Measurements from ENCODE around the gene CRYGN. TPM values are rescaled to one million over a fixed set of nuclear protein-coding genes. Genes with fewer than 3 reads are reported as not detected.
A peak's percentile ranks its signal among the peaks of the same experiment; 100 is the strongest.

The CRYGN gene
- total and polyA plus RNA-seq, 8 donors = not detected

GRCh38 chr7:151469281-151469680 lies 29.3 kb upstream of the CRYGN start:
- Histone ChIP-seq H3K4me1 (peaks cover 0 to 37% (median 4%) of the 10 kb centered on the region in 4 donors), H3K9me3 (no peaks in the 10 kb centered on the region), H3K27ac (no peak overlapping the region), H3K4me3 (no peak overlapping the region), H3K36me3 (peaks cover 33 to 86% (median 83%) of the 10 kb centered on the region in 4 donors), H3K27me3 (no peaks in the 10 kb centered on the region)
- WGBS, 5 donors = 53 to 59% (median 56%) methylated on average over 5 of the region's 5 CpGs
- intact Hi-C loops (cut with DNase I; ENCODE audit: low total_unique reads) = no loop called here
- no peak for TF ChIP-seq EP300 (IDR thresholded peaks at IDR 0.05)
- TF ChIP-seq, protein P1, sequence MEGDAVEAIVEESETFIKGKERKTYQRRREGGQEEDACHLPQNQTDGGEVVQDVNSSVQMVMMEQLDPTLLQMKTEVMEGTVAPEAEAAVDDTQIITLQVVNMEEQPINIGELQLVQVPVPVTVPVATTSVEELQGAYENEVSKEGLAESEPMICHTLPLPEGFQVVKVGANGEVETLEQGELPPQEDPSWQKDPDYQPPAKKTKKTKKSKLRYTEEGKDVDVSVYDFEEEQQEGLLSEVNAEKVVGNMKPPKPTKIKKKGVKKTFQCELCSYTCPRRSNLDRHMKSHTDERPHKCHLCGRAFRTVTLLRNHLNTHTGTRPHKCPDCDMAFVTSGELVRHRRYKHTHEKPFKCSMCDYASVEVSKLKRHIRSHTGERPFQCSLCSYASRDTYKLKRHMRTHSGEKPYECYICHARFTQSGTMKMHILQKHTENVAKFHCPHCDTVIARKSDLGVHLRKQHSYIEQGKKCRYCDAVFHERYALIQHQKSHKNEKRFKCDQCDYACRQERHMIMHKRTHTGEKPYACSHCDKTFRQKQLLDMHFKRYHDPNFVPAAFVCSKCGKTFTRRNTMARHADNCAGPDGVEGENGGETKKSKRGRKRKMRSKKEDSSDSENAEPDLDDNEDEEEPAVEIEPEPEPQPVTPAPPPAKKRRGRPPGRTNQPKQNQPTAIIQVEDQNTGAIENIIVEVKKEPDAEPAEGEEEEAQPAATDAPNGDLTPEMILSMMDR (IDR thresholded peaks at IDR 0.05) = no peak
- TF ChIP-seq POLR2A (IDR thresholded peaks at IDR 0.05) = no peak
- DNase-seq = no peak

DNA sequence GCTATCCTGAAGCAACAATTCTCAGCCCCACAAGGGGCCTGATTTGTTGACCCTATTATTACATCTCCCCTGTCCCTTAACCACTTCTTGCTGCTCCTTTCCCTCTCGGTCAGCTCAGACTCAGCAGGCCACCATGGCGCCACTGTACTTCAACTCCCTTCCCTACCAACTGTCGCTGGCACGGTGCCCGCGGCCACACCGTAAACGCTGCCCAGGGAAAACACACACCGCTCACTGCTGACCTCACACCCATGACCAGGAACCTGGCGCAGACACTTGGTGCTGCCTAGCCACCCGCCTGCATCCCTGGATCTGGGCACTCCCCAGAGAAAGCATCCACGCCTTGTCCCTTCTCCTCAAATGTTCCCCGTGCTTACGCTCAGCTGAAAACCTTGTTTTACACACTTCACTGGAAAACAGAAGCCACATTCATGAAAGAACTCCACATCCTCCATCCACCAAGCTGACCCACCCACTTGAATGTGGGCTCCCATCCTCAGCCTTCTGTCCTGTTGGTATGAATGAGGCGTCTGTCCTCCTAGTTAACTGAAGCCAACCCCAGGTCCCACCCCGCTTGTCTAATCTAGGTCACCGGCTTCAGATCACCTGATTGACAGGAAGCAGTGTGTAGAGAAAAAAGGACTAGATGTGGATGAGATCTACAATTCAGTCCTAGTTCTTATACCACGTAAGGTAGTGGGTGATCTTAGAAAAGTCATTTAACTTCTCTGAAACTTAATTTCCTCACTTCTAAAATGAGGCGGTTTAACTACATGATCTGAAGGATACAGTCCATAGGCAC lies 28.5 kb upstream of the CRYGN start:
- peaks cover 33 to 90% (median 88%) of the 10 kb centered on the region in 4 donors for H3K36me3 ChIP-seq
- TF ChIP-seq POLR2AphosphoS5 (IDR thresholded peaks at IDR 0.05) = no peak
- TF ChIP-seq, protein P1 (IDR thresholded peaks at IDR 0.05) = no peak
- TF ChIP-seq POLR2A (IDR thresholded peaks at IDR 0.05) = no peak
- no peak for TF ChIP-seq EP300 (IDR thresholded peaks at IDR 0.05)
- intact Hi-C loops (cut with DNase I; ENCODE audit: low total_unique reads) = no loop called here
- H3K9me3 ChIP-seq = peaks cover 0 to 2% (median 0%) of the 10 kb centered on the region in 4 donors
- no peak for DNase-seq
- H3K27ac ChIP-seq = peak overlapping the region in 1 of 5 donors; percentile 53
- H3K4me1 ChIP-seq = peaks cover 0 to 37% (median 4%) of the 10 kb centered on the region in 4 donors
- H3K4me3 ChIP-seq = no peak overlapping the region
- WGBS, 5 donors = 92 to 95% (median 93%) methylated on average over 19 of the region's 19 CpGs
- H3K27me3 ChIP-seq = no peaks in the 10 kb centered on the region

DNA sequence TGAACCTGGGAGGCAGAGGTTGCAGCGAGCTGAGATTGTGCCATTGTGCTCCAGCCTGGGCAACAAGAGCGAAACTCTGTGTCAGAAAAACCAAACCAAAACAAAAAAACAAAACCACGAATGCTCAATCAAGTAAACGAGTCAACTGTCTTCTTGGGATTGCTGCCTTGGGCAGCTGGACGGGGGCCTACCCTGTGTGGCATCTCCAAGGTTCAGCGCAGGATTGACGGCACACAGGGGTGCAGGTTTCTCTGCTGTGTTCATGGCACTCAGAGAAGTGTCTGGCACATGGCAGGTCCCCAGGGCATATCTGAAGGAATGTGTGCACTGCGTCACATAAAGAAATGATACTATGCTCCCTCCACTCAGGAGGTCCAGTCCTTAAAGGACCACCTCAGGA lies 25.2 kb upstream of the CRYGN start:
- peaks cover 3 to 30% (median 15%) of the 10 kb centered on the region in 4 donors for H3K4me1 ChIP-seq
- 89 to 98% (median 92%) methylated on average over 8 of the region's 8 CpGs for WGBS, 5 donors
- intact Hi-C loops (cut with DNase I; ENCODE audit: low total_unique reads) = no loop called here
- H3K9me3 ChIP-seq = peaks cover 0 to 14% (median 7%) of the 10 kb centered on the region in 4 donors
- TF ChIP-seq POLR2AphosphoS5 (IDR thresholded peaks at IDR 0.05) (no peak), POLR2A (IDR thresholded peaks at IDR 0.05) (no peak), EP300 (IDR thresholded peaks at IDR 0.05) (no peak)
- TF ChIP-seq, protein P1 (IDR thresholded peaks at IDR 0.05) = no peak
- H3K27ac ChIP-seq = peak overlapping the region in 1 of 5 donors; percentile 14
- H3K4me3 ChIP-seq = no peak overlapping the region
- no peaks in the 10 kb centered on the region for H3K27me3 ChIP-seq
- no peak for DNase-seq
- peaks cover 32 to 68% (median 61%) of the 10 kb centered on the region in 4 donors for H3K36me3 ChIP-seq

- Histone ChIP-seq H3K9me3 (peaks cover 0 to 14% (median 7%) of the 10 kb centered on the region in 4 donors), H3K27me3 (no peaks in the 10 kb centered on the region), H3K4me3 (no peak overlapping the region), H3K36me3 (peaks cover 17 to 39% (median 33%) of the 10 kb centered on the region in 4 donors), H3K27ac (peak overlapping the region in 1 of 5 donors; percentile 95), H3K4me1 (peaks cover 14 to 32% (median 26%) of the 10 kb centered on the region in 4 donors)
- TF ChIP-seq POLR2A (IDR thresholded peaks at IDR 0.05) = no peak
- TF ChIP-seq, protein P1 (IDR thresholded peaks at IDR 0.05) = no peak
- no peak for TF ChIP-seq EP300 (IDR thresholded peaks at IDR 0.05)
- no peak for TF ChIP-seq POLR2AphosphoS5 (IDR thresholded peaks at IDR 0.05)
- DNase-seq = no peak
- intact Hi-C loops (cut with DNase I; ENCODE audit: low total_unique reads) = no loop called here
- WGBS, 5 donors = 44 to 78% (median 76%) methylated on average over 1 of the region's 1 CpG
Measured at GRCh38 chr7:151462306-151462779, 22.4 kb upstream of the CRYGN start.

Measured in stomach (tissue), 9 donors.